ENCODE results near the gene ZSCAN5C.

DNA sequence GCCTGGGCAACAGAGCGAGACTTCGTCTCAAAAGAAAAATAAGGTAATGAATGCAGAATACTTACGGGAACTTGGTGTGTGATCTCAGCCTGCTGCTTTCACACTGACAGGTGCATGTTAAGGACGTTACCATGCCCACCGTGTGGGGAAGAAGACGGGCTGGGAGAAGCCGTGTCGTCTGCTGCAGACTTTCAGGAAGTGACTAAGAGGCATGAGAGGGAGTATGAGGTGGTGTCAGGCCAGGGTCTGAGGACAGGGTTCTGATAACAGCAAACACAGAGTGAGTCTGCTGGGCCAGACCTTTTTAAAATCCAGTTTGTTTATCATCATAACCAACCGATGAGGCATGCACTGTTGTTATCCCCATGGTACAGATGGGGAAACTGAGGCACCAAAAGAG, 39.8 kb upstream of the ZSCAN5C start:
- TF ChIP-seq, protein P1, sequence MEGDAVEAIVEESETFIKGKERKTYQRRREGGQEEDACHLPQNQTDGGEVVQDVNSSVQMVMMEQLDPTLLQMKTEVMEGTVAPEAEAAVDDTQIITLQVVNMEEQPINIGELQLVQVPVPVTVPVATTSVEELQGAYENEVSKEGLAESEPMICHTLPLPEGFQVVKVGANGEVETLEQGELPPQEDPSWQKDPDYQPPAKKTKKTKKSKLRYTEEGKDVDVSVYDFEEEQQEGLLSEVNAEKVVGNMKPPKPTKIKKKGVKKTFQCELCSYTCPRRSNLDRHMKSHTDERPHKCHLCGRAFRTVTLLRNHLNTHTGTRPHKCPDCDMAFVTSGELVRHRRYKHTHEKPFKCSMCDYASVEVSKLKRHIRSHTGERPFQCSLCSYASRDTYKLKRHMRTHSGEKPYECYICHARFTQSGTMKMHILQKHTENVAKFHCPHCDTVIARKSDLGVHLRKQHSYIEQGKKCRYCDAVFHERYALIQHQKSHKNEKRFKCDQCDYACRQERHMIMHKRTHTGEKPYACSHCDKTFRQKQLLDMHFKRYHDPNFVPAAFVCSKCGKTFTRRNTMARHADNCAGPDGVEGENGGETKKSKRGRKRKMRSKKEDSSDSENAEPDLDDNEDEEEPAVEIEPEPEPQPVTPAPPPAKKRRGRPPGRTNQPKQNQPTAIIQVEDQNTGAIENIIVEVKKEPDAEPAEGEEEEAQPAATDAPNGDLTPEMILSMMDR (IDR thresholded peaks at IDR 0.05; ENCODE audit: insufficient read depth, low read depth, low read length), result no peak
- TF ChIP-seq EZH2 (IDR thresholded peaks at IDR 0.05; ENCODE audit: insufficient read depth, low read length), result no peak

Data from astrocyte (in vitro differentiated cells and primary cell).